NCI-H1436 treated with DMSO at 0.1 percent for 48 hours (cell line): Measurements from ENCODE around the gene IL2RG.

Source experiments
- DNase-seq: peaks from one replicate; lab custom pipeline; 2025; lab: John Stamatoyannopoulos, UW

Gene IL2RG

DNA sequence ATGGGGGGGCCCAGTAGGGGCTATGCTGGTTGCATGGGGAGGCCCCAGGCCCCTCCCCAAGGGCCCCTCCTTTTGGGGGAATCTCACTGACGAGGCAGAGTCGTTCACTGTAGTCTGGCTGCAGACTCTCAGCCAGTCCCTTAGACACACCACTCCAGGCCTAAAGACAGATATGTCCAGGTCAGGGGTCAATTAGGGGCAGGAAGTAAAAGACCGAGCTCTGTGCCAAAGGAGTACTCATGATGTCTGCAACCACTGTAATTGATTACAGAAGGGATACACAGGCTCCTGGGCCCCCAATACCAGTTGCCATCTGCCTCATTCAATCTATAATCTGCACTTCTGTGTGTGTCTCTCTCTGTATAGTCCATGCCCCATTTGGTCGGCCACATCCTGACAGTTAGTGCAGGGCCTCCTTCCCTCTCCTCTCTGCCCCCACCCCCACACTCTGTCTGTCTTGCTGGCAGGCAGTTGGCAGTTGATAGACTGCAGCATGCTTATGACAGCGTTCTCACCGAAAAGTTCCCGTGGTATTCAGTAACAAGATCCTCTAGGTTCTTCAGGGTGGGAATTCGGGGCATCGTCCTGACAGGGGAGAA is 3.5 kb downstream of the IL2RG start:
- no peak for DNase-seq

DNA sequence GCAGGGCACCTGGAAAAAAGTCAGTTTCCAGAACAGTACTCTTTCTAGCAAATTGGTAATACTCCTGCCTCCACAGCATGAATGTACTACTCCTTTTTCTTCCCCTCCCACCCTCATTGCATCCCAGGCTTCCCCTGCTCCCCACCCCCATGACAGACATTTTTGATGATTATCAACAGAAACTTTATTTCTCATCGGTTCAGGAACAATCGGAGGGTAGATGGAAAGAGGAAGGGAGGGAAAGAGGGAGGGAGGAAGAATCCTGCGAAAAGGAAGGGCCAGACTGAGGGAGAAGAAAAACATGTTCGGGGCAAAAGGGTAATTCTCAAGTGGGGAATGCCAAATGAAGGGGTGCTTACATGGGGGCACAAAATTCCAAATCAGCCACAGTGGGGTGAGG is 4.1 kb downstream of the IL2RG start:
- no peak for DNase-seq

DNA sequence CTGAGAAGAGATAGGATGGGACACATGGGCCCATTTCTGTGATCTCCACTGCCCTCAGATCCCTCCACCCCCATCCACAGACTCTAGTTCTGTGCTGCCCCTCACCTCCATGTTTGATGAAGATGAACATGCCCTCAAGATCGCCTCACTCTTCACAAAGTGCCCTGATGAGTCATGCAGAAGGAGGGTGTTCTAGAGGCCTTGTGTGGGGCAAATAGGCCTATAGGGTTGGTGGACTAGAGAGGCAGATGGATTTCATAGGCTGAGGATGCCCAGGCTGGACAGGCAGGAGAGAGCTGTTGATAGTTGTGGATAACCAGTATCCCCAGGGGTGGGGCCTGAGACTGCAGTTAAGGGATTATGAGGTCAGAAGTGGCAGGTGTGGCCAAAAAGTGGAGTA is 5.0 kb downstream of the IL2RG start, which contains the start of gene CXorf65:
Gene CXorf65, minus strand, starts transcription at position 314 of the 400 bp plus-strand sequence. Its CDS starts 184 bp downstream, at position 130.
- no peak for DNase-seq

DNA sequence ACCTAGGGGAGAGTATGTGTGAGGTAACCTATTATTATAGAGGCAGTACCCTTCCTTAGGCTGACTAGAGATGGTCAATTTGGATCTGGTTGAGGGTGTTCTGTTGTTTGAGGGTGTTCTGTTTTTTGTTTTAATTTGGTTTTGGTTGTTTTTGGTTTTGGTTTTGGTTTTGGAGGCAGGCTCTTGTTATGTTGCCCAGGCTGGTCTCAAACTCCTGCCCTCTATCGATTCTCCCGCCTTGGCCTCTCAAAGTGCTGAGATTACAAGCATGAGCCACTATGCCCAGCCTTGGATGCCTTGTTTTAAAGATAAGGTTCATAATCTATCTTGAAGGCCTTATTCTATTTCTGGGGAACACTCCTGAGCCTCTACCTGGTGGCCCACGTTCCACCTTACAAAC is 5.7 kb downstream of the IL2RG start:
- DNase-seq = no peak

DNA sequence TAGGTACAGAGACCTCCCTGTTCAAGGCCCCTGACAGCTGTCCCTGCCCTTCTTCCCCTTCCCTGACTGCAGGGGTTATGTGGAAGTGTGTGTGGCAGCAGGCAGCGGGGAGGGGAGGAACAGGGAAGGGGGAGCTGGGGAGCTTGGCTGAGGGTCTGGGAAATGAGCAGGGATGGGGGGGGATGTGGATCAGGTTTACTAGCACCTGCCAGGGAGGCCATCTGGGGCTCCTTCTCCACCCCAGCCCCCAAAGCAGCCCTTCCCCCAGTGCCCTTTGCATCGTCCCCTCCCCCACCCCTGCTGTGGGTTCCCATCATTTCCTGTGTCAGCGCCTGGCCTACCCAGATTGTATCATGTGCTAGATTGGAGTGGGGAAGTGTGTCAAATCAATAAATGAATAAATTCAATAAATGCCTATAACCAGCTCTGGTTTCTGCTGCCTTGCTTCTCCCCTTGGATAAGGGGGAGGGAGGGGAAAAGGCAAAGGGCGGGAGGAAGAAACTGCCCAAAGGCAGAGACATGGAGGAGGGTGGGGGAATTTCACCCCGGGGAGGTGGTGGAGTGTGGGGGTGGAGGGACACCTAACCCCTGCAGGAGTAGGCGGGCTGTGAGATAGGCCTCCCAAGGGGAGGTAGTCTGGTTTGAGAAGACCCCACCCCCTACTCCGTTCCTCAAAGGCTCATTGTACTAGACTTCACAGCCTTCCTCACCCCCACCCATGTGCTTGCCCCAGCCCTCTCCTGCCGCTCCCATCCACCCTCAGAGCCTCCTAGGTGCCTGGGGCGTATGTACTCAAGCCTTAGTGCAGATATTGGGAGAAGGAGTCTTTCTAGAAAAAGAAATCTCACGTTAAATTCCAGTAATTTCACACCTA is 8.0 kb downstream of the IL2RG start:
- DNase-seq = peak; percentile 47

DNA sequence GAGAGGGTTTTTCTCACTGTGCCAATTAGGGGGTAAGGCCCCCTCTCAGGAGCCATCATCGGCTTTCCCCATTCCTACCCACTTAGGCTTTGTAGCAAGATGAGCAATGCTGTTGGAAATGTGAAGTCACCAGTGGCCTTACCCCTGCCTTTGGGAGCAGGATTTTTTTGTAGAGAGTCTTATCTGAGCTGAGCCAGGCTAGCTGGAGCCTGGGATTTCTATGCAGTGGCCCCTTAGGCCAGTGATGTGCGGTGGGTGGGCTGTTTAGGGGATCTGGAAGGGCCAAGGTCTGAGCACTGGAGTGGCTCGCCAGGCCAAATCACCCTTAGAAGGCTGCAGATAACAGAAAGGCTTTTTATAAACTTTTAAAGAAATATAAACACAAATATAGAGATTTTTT is 9.1 kb downstream of the IL2RG start:
- no peak for DNase-seq

DNA sequence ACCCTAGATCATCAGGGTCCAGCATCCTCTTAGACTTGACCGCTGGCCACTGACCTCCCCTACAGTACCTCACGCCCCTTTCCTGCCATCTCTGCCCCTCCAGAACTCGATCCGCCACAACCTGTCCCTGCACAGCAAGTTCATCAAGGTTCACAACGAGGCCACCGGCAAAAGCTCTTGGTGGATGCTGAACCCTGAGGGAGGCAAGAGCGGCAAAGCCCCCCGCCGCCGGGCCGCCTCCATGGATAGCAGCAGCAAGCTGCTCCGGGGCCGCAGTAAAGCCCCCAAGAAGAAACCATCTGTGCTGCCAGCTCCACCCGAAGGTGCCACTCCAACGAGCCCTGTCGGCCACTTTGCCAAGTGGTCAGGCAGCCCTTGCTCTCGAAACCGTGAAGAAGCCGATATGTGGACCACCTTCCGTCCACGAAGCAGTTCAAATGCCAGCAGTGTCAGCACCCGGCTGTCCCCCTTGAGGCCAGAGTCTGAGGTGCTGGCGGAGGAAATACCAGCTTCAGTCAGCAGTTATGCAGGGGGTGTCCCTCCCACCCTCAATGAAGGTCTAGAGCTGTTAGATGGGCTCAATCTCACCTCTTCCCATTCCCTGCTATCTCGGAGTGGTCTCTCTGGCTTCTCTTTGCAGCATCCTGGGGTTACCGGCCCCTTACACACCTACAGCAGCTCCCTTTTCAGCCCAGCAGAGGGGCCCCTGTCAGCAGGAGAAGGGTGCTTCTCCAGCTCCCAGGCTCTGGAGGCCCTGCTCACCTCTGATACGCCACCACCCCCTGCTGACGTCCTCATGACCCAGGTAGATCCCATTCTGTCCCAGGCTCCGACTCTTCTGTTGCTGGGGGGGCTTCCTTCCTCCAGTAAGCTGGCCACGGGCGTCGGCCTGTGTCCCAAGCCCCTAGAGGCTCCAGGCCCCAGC is 10.5 kb downstream of the IL2RG start:
- no peak for DNase-seq

DNA sequence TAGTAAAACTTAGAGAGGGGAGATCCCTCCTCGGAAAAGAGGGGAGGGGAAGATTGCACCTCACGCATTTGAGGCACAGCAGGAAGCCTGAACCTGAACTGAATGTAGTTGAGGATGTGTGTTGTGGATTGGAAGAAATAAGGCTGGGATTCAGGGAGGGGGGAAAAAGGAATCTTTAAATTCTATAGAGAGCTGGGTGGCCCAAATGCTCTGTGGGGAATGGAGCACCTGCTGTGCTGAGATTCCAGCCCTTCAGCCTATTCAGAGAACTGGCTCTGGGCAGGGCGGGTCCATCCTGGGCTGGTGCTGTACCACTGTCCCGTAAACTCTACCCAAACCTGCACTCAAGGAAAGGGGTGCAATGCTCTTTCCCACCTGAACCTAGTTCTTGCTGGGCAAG is 11.6 kb downstream of the IL2RG start:
- DNase-seq = no peak

DNA sequence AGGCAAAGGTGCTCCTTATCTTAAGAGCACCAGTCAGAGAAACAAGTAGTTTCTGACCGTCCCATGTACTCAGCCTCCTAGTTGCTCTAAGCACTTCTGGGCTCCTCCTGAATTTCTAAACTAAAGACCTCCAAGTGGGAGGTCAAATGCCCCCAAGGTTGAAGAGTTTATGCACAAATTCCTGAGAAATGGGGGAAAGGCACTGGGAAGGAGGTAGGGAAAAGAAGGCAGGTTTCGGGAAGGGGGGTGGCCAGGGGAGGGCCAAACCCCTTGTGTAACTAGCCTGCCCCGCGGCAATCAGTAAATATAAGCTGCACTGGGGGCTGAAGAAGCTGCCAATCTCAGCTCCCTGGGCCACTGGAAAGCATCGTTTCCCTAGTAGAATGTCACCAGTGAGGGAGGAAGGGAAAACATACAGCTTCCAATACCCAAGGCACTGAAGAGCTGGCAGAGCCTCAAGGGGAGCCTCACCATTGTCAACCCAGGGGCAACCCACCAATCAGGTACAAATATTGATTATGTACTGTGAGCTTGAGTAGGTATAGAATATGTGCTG is 12.3 kb downstream of the IL2RG start:
- no peak for DNase-seq

DNA sequence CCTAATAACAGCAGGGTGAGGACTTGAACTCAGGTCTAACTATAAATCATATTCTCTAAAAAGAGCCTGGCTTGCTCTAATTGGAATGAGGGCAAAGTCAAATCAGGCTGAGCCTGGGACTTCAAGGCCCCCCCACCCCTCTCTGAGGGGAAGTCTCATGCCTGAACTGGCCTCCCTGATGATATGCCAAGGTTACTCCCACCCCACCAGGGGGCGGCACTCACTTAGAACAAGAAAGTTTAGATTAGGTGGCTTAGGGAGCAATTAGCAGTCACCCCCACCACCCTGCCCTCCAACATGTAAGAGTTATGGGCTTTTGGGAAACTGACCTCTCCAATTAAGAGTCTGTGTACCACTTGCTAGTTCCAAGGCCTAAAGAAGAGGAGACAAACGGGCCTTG is 13.1 kb downstream of the IL2RG start:
- DNase-seq = no peak

DNA sequence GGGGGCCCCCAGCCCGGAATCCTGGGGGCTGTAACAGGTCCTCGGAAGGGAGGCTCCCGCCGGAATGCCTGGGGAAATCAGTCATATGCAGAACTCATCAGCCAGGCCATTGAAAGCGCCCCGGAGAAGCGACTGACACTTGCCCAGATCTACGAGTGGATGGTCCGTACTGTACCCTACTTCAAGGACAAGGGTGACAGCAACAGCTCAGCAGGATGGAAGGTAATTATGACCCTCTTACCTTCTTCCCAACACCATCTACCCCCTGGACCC is 14.7 kb downstream of the IL2RG start:
- no peak for DNase-seq

DNA sequence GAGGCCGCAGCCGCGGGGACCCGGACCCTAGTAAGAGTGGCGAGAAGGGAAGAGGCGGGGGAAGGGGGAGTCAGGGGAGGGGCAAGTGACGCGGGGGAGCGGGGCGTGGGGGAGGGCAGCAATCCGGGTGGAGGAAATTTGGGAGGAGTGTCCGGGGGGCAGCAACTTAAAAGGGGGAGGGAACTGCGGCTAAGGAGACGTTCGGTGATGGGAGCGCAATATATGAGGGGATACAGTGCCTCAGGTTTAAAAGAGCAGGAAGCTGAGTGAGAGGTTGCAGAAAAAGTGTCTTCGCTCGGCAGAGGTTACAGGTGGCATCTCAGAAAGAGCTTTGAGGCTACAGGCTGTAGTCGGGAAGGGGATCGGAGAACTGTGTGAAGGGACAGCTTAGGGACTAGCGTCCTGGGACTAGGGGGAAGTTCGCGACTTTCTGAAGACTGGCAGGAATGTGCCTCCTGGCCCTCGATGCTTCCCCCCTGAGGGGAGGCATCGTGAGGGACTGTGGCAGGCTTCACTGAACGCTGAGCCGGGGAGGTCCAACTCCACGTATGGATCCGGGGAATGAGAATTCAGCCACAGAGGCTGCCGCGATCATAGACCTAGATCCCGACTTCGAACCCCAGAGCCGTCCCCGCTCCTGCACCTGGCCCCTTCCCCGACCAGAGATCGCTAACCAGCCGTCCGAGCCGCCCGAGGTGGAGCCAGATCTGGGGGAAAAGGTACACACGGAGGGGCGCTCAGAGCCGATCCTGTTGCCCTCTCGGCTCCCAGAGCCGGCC is 15.2 kb downstream of the IL2RG start:
- peak; percentile 5 for DNase-seq

DNA sequence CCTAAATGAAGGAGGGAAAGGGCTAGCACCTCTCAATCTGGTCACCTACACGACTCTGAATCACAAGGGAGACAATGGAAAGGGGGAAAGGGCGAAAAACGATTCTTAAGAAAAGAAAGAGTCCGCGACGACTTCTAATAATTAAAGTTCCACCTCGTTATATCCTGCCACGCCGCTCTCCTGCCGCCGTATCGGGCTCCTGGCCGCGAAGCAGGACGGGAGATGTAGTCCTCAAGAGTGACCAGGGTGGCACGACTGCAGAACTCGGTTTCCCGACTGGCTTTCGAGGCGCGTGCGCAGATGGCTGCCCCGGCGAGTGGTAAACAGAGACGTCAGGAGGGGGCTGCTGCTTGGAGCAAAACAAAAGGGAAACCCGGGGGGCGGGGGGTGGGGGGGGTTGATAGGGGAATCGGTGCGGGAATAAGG is 15.8 kb downstream of the IL2RG start, which contains the start of gene FOXO4:
Gene FOXO4, plus strand, starts transcription at position 297 of the 426 bp plus-strand sequence. CDS start 678 bp downstream, outside the sequence.
- DNase-seq = peak; percentile 47

DNA sequence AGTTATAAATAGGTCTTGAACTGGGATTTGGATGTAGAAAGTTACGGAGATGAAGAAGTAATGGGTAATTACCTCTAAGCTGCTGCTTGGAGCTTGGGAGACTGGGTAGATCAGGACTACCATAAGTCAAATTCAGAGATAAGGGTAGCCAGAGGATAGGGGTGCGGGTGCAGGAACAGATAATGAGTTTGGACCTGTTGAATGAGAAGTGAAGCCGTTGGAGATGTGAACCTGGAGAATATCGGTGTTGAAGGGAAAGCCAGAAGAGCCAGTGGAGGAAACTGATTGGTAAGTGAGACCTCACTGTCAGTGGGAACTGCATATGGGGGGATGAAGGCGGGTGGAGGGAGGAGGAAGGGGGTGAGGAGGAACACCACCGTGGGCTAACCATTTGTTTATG is 16.3 kb downstream of the IL2RG start:
- no peak for DNase-seq

DNA sequence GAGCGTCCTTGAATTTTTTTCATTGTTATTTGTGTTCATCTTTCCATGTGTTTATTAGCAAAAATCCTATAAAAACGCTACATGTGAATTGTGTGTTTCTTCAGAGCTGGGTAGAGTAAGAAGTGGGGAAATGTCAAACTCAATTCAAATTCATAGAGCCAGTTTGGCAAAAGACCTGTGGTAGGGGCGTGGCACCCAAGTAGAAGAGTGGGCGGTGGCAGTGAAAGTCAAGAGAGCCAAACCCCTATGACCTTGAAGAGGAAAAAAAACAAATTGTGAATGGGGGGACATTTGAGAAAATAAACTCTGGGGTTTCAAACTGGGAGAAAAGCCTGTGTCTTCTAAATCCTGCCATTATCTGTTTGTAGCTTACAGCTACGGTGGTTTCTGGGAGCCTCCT is 20.1 kb downstream of the IL2RG start:
- DNase-seq = no peak

DNA sequence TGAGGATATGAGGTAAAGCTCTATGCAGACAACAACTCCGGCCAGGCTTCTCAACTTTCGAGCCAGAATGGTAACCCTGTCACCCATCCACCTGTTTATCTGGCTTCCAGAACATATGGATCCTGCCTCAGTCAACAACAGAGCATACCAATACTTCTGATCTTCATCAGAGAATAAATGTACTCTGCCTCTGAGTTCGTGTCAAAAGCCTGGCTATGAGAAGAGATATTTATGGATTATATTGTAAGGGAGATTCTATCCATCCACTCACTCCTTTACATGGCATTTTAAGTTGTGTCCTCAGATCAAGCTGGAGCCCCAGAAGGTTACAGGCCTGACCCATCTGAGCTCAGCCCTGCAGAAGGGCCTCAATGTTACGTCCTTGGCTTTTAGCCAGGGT is 25.5 kb downstream of the IL2RG start:
- DNase-seq = no peak

DNA sequence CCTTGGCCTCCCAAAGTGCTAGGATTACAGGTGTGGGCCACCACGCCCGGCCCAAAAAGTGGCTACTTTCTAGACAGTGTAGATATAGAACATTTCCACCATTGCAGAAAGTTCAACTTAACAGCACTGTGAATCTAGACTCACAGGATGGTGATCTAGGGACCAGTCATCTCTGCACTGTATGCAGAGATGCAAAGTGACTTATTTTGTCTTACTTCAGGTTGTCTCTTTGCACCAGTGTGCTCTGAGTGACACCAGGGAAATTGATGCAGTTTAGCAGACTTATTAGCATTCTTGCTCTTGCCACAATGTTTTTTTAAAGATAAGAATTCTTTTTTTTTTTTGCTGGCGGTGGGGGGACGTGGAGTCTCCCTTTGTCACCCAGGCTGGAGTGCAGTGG is 28.6 kb downstream of the IL2RG start:
- no peak for DNase-seq

DNA sequence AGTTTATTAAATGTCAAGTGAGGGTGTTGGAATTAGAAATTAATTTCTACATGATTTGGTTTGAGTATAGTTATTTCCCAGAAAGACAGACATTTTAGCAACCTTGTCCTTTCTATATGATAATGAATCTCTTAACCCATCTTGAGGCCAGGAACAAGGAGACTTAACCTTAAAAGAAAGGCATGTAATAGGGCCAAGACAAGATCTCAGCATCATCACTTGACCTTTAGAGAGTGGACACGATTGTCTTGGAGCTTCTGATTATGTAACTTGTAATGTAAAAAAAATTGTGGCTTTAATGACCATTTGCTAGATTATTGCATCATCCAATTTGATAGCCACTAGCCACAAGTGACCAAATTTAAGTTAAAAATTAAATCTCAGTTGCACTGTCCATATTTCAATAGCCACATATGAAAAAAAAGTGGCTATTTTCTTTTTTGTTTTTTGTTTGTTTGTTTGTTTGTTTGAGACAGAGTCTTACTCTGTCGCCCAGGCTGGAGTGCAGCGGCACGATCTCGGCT is 29.2 kb downstream of the IL2RG start:
- no peak for DNase-seq

DNA sequence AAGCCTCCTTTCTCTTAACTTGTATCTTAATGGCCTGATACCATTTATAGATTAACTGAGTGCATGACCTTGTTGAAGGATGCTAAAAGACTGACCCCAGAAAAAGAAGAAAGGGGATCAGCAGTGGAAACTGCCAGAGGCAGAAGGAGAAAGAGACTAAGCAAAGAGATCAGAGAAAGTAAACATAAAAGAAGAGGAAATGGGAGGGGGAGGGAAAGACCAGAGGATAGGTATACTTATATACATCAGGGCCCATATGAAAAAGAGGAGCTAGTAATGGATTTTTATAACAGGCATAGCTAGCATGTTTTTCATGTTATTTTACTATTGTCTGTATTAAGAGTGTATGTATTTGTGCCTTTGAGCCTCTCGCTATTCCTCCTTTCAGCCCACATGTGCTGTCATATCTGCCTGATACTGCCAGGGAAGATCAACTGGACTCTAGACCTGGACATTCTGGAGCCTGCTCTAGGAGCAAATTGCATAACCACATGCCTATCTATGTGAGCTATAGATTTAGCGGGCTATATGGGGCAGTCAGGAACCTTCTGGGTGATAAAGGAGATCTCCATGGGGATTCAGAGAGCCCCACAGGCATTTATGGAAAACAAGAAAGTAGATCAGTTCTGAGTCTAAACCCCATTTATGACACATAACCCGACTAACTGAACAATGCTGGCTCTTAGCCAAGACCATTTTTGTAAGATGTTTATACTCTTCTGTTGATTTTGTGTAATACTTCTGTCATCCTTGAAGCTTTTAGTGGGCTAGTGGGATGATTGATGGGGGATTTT is 29.9 kb downstream of the IL2RG start:
- no peak for DNase-seq

DNA sequence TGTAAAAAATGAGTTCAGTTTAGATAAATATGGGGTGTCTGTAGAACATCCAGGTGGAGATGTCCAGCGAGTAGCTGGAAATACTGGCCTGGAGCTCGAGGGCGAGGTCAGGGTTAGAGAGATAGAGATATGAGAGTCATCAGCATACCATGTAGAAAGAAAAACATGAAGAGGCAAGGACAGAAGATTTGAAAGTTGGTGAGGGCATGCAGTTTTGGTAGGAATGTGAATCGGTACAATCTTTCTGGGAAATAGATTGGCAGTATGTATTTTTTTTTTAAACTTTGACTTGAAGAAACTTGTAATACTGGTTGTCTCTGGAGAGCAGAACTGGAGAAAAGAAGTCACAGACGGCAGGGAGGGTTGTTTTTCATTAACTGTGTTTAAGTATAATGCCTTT is 40.8 kb downstream of the IL2RG start:
- DNase-seq = no peak
